Measurements from ENCODE around the gene SOX18. TPM values are rescaled to one million over a fixed set of nuclear protein-coding genes. Genes with fewer than 3 reads are reported as not detected.

SOX18 gene
- total RNA-seq, 2 donors from 2014 or later, result 40.8 to 47.6 TPM

DNA sequence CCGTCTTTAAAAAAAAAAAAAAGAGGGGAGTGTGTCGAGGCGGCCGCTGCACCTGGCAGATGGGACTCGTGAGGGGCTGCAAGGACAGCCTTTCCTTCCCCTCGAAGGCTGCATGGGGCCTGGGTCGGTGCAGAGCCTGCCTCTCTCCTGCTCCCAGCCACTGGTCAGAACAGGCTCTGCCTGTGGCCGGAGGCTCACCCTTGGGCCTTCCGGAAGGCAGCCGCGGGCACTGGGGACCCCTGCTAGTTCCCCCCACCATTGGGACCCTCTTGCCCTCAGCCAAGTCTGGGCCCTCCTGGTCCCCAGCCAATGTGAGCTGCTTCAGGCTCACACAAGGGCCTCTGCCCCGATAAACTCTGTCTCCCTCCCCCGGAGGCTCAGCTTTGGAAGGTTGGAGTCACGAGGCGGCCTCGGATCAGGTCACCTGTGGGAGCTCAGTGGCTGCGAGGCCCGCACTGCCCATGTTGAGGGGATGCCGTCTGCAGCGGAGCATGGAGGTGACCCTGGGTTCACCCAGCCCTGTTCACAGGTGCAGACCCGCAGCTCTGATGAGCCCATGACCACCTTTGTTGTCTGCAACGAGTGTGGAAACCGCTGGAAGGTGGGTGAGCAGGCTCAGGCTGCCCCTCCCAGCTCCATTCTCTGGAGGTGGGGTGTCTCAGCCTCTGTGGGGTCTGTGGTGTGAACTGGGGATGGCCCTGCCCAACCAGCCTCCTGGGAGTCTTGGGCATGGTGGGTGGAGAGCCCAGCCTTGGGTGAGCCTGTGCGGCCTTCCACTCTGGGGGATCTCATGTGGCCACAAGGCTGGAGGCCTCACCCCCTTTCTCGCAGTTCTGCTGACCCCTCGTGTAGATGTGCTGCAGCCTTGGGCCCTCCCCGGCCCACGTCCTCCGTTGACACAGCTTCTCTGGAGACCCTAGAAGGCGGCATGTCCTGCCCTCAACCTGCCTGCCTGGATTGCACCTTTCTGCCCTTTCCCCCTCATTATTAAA, 22.2 kb upstream of the SOX18 start:
- intact Hi-C loops (cut with DNase I), result no loop called here
- DNase-seq (ENCODE audit: low spot score), result no peak

- no peak for DNase-seq (ENCODE audit: low spot score)
- intact Hi-C loops (cut with DNase I), result no loop called here
Measured at GRCh38 chr20:64070244-64070993, 21.0 kb upstream of the SOX18 start.

- no peak for DNase-seq (ENCODE audit: low spot score)
- intact Hi-C loops (cut with DNase I), result no loop called here
Measured at GRCh38 chr20:64069614-64070243, 20.3 kb upstream of the SOX18 start.

DNA sequence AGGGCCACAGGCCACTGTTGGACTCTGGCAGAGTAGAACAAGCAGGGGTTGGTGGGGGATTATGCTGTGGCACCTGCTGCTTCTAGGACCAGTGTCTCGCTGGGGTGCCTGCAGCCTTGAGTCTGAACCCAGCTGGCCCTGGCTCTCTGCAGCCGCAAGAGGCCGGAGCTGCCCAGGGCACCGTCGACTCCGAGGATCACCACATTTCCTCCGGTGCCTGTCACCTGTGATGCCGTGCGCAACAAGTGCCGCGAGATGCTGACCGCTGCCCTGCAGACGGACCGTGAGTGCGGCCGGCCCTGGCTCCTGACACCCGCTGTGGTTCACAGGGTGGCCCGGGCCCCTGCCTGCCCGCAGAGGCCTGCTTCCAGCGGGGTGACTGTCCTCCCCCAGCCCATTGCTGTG, 19.8 kb upstream of the SOX18 start:
- DNase-seq (ENCODE audit: low spot score), result no peak
- intact Hi-C loops (cut with DNase I), result no loop called here

GRCh38 chr20:64068386-64069208, 19.2 kb upstream of the SOX18 start:
- intact Hi-C loops (cut with DNase I), result no loop called here
- no peak for DNase-seq (ENCODE audit: low spot score)

DNA sequence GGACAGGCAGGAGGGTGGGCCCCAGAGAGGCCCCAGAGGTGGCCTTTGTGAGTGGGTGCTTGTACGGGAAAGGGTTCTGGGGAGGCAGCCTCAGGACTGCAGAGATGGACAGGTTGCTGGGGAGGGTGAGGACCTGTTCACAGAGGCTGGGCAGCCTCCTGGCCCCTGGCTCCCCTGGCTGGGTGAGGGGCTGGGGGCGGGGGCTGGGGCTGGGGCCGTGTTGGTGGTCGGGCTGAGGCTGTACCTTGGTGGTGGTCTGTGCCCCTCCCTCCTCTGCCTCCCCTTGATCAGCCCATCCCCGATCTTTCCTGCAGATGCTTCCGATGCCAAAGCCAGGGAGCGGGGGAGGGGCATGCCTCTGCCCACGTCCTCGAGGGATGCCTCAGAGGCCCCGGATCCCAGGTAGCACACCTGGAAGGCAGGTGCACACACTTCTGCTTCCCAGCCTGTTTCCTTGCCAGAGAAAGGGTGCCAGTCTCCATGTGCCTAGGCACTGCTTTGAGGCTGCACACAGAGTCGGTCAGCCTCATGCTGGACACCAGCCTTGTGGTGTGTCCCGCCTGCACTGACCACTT, 18.4 kb upstream of the SOX18 start:
- intact Hi-C loops (cut with DNase I), result no loop called here
- no peak for DNase-seq (ENCODE audit: low spot score)

DNA sequence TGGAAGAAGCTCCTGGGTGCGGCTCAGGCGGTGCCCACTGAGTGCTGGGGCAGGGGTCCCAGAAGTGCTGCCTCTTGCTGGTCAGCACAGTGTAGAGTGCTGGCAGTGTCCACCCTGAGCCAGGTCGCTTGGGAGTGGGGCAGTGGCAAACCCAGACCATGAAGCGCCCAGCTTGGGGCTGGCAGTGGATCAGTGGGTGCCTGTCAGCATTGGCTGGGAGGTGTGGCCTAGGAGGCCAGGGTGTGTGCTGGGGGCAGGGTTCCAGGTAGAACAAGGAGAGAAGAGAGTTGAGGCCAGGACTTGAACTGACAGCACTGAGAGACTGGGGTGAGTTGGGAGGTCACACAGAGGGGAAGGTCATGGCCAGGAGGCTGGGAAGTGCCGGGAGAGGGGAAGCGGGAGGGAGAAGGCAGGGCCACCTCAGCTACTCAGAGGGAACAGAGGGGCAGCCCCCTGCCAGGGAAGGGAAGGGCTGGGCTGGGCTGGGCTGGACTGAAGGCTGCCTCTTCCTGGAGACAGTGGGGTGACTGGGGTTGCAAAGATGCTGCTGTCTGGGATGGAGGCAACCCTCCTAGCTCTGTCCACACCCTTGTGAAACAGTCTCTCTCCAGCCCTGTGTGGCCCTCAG, 17.7 kb upstream of the SOX18 start:
- no peak for DNase-seq (ENCODE audit: low spot score)
- intact Hi-C loops (cut with DNase I), result no loop called here

- intact Hi-C loops (cut with DNase I), result no loop called here
- no peak for DNase-seq (ENCODE audit: low spot score)
Measured at GRCh38 chr20:64065974-64066343, 16.5 kb upstream of the SOX18 start.

DNA sequence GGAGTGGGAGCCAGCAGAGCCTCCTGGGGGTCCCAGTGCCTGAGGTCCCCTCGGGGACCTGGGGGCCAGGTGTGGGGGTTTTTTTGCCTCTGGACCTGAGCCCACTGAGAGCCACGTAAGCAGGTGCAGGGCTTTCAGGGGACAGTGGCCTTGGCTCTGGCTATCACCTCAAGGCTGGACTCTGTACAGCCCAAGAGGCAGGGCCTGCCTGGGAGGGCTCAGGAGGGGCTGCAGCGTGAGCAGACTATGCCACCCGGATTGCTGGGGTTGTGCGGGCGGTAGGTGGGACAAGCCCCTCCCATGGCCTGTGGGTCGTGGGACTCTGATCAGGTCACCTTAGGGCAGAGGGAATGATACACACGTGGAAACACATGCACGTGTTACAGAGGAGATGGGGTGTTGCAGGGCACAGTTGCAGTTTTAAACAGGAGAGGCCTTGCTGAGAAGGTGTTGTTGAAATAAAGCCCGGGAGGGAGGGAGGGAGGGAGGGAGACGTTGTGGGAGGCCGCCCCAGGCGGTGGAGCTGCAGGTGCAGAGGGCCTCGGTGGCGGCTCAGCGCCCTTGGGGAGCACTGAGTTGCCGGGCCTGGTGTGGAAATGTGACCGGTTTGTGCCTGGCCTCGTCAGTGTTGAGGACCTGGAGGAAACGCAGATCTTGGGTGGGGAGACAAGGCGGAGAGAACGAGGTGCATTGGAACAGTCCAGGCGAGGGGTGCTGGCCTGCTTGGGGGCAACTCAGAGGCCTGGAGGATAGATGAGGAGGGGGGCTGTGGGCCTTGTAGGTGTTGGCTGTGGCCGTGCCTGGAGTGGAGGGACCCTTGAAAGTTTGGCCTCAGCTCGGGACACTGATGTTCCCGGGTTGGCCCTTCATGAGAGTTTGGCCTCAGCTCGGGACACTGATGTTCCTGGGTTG, 15.9 kb upstream of the SOX18 start:
- intact Hi-C loops (cut with DNase I), result no loop called here
- DNase-seq (ENCODE audit: low spot score), result no peak

DNA sequence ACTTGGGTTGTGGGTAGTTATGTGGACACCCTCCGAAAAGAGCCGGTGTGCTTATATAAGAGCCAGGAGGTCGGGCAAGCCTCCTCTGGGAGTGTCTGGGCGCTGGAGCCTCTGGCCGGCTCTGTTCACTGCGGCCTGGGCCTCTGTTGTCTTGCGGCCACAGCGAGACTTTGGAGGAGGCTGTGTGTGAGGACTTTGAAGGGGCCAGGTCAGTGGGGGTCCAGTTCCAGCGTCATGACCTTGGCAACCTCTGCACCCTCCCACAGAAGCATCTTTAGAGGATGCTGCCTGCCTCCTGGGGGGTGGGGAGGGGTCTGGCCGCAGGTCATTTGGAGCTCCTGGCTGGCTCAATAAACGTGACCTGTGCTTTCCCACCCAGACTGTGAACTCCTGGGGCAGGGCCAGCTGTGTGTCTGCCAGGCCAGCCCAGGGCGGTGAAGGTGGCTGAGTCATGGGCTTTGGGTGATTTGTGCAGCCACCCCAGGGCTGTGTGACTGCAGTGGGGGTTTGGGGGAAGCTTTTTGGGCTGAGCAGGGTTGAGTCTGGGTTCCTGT, 14.8 kb upstream of the SOX18 start:
- intact Hi-C loops (cut with DNase I), result no loop called here
- no peak for DNase-seq (ENCODE audit: low spot score)

- DNase-seq (ENCODE audit: low spot score), result no peak
- intact Hi-C loops (cut with DNase I), result no loop called here
Measured at GRCh38 chr20:64063389-64064144, 14.1 kb upstream of the SOX18 start.

DNA sequence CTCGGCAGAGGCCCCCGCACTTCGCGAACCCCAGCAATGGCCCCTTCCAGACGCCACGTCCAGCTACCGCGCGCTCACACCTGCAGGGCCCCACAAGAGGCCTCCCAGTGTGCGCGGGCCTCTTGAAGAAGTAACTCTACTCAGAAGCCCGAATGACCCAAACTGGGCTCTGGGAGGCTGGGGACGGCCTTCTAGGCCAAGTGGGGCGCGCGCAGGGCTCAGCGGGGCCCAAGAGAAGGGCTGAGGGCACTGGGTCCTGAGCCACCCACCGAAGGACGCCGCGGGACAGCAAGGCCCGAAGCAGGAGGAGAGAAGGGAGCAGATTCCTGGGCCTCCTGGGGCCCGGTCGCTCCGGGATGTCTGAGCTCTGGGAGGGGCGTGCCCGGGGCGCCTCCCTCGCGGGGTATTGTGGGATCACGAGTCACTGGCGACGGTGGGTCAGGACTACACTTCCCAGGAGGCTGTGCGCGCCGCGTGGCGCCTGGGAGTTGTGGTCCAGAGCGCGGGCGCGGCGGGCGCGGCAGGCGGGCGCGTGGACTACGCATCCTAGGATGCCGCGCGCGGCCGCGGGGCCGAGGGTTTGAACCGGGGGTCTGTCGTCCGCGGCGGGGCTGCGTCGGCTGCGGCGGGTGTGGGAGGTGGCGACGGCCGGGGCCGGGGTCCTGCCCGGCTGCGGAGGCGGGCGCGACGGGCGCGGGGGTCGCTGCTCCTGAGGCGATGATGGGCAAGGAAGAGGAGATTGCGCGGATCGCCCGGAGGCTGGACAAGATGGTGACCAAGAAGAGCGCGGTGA, 13.4 kb upstream of the SOX18 start, which contains the start of gene TCEA2:
Gene TCEA2, plus strand, starts transcription at position 603 of the 793 bp plus-strand sequence. Its CDS starts 115 bp downstream, at position 718.
- intact Hi-C loops (cut with DNase I), result no loop called here
- DNase-seq (ENCODE audit: low spot score), result peak; percentile 99

DNA sequence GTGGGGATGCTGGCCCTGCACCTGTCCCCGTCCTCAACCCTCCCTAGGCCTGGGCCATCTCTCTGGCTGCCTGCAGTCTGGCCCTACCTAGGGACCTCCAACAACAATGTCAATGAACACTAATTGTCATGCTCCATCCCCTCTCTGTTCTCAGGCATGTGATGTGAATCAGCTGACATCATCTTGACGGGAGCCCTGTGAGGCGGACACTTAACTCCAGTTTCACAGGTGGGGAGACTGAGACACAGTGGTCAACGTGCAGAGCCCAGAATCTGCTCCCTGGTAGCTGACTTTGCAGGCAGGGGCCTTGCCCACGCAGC, 12.8 kb upstream of the SOX18 start:
- intact Hi-C loops (cut with DNase I), result no loop called here
- no peak for DNase-seq (ENCODE audit: low spot score)

GRCh38 chr20:64058536-64058935, 9.1 kb upstream of the SOX18 start:
- no peak for DNase-seq (ENCODE audit: low spot score)
- intact Hi-C loops (cut with DNase I), result loop anchor here in 1 of 2 donors (5.0 kb wide), 1 partner anchor 1876 kb away; the partner anchor contains the start of gene MTG2

Measured in posterior vena cava (tissue), 2 donors.